HG03097 (cell line): Measurements from ENCODE around the gene PPP2R2B.
"Not testable (repeated sequence)": the region's sequence is repeated elsewhere in the genome, so short reads cannot be mapped to it uniquely, and the experiment has no call there.

ENCODE experiments used
- ATAC-seq: cut with Tn5 transposase; IDR thresholded peaks from one replicate; pipeline ENCODE4 v1.9.1; 2021; ENCODE audit not compliant: unreplicated experiment, low FRiP score

Gene PPP2R2B

DNA sequence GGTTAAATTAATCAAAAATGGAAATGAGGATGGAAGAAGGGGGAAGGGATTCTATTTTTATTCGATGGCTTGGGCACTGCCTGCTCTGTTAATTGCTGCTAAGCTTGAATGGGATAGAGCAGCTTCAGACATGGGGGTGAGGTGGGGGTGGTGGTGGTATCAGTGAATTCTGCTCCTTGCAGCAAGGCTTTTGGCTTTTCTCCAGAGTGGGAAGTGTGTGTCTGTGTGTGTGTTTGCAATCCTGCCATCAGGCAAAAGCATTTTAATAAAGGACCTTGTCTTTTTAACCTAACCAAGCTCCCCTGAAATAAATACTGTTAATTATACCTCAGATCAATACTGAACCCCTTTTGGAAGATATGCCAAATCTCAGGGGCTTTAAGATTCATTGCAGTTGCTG lies 251.6 kb downstream of the PPP2R2B start:
- no peak for ATAC-seq

DNA sequence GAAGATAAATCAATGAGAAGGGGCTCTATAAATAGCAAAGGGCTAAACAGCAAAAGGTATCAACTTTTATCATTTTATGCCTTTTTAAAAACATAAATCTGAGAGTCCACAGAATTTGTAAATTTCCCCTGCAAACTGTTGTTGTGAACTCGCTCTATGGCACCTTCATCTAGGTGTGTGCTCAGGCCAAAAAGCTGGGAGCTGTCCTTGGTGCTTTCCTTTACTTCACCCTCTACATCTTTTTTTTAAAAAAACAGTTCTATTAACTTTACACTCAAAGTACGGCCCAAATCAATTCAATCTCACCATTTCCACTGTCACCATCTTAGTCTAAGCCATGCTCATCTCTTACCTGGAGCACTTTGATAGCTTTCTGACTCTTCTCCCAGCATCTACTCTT lies 254.4 kb downstream of the PPP2R2B start:
- no peak for ATAC-seq

DNA sequence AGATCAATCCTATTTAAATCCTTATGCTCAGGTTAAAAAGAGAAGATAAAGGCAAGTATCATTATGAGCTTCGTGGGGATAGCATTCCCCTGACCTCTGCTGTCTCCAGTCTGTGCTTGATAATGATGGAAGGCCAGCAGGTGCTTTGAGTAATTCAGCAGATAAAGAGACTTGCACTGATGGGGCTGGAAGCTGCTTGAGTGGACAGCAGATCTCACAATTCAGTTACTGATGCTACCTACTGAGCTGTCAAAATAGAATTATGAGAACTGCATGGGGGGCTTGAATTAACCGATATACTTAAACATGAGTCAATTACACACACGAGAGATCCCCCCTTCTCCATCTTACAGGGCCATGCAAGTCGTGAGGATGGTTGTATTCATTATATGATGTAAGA lies 254.9 kb downstream of the PPP2R2B start:
- no peak for ATAC-seq

DNA sequence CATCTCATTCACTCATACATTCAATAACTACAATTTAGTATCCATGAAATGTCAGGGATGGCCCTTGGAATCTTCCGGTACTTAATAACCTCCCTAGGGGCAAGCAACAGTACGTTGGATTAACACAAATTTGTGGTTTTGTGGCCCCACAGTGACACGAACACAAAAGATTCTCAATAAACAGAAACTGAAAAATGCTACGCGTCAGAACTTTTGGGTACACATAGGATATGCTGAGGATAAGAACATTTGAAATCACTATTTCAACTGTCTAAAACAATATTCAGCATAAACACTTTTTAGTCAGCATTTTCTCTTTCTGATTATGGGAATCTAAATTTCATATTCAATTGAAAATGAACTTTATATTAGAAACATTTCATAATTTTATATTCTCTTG lies 255.5 kb downstream of the PPP2R2B start:
- no peak for ATAC-seq

DNA sequence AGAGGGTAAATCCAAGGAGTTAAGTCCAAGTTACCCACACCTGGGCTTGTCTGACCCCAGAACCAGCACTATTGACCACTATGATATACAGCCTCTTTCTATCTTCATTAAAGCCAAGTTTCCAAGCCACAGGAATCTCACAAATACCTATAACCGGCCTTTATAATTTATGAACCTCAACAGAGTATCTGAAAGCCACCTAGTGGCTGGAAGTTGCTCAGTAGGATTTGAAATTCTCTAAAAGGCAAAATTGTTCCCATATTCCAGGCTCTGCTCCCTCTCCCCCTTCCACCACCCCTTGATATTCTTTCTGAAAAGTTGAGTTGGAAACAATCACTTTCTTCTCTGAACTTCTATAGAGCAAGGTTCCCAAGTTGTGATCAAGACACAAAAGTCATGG lies 256.2 kb downstream of the PPP2R2B start:
- ATAC-seq, result no peak

DNA sequence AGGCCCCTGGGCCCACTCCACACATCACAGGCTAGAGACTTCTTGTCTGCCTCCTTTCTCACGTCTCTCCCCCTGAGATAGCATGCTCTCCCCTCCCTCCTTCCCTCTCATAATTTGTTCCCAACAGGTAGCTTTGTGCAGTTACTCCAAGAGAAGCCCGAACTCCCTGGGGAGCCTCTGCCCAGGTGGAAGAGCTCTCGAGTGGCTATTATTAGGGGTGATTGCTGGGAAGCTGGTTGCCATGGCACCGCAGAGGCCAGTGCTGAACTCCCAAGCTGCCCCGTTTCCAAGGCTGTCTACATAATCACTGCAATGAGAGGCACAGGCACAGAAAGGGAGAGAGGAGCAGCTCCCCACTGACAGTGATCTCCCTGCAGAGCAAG lies 257.9 kb downstream of the PPP2R2B start:
- no peak for ATAC-seq

DNA sequence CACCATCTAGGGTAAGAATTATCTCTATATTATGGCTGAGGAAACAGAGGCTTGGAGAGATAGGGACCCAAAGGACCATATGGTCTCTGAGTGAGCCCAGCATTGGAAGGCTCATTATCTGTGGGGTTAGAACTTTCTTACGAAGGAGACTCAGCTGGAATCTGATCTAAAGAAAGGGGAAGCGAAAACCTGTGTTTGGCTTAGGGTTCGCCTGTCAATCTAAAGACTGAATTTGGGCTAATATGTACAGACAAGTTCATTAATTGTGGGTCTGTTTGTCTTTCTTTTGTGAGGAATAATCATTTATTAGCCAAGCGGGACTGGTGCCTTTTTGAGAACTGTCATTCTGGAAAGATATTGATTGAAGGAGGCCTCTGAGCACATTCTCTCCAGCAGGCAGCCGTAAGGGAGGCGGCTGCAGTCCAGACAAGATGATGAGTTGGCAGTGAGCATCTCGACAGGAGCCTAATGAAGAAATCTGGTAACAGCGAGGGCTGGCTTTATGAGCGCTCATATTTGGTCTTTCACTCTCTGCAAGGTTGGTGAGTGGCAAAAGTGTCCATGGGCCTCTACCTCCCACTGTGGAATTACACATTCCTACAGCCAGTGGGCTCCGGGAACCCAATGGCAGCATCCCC lies 258.4 kb downstream of the PPP2R2B start:
- ATAC-seq, result no peak

DNA sequence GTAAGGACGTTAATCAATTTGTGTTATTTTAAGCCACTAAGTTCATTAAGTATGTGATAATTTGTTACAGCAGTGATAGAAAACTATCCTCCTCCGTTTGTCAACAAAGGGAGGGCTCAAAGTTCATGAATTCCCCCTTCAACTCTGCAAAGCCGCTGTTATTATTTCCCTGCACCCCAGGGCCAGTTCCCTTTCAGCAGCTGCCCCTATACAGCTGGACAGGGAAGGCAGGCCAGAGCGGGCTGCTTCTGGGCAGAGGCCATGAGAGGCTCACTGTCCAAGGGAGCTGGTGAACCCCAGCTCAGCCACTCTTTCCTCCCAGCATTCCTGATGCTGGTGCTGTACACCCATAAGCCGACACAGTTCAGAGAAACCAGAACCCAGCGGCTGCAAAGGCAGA lies 260.1 kb downstream of the PPP2R2B start:
- ATAC-seq, result no peak

DNA sequence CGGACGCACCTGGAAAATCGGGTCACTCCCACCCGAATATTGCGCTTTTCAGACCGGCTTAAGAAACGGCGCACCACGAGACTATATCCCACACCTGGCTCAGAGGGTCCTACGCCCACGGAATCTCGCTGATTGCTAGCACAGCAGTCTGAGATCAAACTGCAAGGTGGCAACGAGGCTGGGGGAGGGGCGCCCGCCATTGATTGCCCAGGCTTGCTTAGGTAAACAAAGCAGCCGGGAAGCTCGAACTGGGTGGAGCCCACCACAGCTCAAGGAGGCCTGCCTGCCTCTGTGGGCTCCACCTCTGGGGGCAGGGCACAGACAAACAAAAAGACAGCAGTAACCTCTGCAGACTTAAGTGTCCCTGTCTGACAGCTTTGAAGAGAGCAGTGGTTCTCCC lies 268.8 kb downstream of the PPP2R2B start:
- not testable (repeated sequence) for ATAC-seq

DNA sequence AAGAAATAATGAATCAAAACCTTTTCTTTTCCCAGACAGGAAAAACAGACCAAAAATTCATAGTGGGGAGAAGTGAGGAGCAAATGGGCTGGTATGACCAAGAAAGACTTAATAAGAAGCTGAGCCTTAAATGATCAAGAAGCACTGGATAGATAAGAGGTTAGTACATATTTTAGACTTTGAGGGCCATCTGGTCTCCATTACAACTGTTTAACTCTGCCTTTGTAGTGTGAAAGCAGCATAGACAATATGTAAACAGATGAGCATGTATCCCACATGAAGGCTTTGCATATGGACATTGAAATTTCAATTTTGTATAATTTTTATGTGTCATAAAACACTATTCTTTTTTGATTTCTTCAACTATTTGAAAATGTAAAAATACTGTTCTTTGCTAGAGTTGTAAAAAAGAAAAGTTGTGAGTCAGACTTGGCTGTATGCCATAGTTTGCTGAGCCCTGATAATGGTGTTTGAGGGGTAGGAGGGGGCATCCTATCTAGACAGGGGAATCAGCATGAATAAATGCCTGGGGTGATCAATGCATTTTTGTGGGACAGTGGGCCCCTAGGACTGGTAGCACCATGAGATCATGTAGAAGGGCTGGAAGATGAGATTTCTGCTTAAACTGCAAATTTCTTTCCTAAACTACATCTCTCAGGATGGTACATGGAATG lies 270.8 kb downstream of the PPP2R2B start:
- ATAC-seq, result no peak

DNA sequence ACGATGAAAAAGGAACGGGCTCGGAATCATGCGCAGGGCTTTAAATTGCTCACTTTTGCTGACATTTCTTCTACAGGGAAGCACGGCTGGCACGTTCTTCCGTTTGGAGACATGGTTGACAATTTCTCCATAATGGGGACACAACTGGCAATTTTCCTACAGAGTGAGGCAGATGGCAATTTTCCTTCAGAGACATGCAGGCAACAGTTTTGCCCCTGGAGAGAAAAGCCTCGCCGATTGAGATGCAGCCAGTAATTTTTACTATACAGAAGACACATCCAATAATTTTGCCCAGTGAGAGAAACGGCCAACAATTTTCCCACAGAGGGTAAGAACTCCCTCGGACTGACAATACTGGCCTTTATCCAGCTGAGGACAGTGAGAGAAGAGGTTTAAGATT lies 271.7 kb downstream of the PPP2R2B start:
- no peak for ATAC-seq

DNA sequence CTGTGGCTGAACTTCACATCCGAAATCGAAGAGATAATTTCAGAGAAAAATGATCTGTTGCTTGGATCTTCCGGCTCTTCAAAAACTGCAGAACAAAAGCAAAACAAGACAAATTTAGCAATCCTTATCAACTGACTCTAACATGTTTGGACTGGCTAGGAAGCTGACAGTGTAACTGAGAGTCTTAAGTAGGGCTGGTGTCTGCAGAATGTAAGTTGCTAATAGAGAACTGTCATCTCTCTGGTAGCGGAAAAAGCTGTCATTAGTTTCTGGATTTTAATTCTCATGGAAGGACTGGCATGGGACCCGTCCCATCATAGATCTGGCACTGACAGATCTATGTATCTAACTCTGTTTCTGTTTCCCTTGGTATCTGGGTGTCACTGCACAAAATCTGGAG lies 278.2 kb downstream of the PPP2R2B start:
- ATAC-seq, result no peak

DNA sequence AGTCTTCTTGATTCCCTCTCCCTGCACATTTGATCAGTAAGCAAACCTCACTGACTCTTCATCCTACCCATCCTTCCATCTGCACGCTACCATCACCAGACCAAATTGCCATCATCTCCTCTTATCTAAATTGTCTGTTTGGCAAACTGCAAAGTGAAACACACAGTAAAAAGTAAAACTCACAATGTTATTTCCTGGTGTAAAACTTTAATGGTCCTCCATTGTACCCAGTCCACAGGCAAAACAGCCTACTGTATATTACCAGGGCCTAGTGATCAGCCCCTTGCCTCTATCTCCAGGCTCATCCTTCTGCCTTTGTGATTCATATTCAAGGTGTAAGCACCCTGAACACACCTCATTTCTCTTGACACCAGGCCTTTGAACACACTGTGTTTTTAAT lies 279.3 kb downstream of the PPP2R2B start:
- ATAC-seq, result no peak

DNA sequence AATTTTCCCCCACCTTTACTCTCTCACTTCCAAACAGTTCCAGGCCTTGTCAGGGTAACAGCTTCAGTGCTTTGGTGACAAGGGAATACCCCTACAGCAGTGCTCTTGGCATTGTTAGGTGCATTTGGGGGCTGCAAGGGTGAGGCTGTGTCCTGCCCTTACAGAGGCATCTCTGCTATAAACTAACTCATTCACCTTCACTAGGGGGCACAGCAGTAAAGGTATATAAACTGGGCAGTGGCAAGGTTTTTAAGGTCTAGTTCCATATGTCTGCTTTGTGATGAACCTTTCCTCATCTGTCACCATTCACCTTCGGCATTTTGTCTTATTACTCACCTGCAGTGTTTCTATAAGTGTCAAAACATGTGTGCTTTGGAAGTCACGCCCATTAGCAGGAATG lies 283.5 kb downstream of the PPP2R2B start:
- ATAC-seq, result no peak

DNA sequence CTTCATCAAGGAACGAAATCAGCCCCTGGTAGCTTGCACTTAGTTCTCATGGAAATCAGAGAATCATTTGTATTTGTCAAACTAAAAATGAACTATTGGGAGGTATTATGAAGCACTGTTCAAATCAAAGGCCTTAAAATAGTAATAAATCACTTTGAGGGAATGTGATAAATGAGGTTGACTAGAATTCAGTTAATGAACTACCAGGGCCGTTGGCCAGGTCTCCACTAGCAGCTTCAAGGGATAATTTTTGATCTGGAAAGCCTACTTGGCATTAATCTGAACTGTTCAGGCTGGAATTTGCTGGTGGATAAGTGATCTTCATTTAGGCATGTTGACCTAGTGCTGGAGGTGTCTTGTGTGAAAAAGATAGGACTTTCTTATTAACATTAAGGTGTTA lies 286.2 kb downstream of the PPP2R2B start:
- ATAC-seq, result no peak

DNA sequence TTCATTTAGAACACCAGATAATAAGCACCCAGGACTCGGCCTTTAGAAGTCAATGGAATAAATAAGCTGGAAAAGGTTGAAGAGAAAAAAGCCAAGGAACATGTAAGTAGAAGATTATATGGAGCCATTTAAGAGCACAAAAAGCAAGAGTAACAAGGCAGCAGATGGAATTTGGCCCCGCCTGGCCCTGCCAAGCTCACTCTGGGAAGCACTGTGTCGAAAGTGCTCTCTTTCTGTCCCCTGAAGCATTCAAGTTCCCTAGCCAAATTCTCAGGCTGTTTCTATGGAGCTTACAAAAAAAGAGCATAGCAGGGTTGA lies 289.6 kb downstream of the PPP2R2B start:
- no peak for ATAC-seq

DNA sequence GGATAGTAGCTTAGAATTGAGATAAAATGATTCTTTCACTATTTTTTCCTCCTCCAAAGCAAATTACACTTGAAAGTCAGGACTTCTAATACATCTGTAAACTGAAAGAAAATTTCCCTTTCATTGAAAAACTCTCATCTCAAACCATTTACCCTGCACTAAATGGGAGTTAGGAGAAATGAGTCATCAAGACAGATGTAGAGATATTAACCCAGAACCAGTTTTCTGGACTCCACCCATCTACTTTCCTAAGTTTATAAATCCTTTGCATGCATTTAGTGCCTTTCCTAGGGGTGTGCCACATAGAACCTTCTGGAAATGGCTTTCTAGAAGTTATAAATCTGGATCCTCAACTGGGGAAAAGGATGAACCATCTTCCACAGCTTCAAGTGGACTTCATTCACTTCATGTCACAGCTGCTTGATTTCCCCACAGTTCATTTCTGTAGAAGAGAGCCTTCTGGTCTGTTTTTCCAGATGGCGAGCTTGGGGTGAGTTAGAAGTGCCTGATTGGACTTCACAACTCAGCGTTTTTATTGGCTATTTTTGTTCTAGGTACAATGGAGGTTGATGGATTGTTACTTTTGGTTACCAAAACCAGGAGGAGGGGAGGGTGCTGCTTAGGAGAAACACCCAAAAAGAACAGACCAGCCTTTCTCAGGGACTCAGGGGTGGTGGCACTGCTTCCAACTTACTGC lies 290.1 kb downstream of the PPP2R2B start:
- ATAC-seq, result no peak

DNA sequence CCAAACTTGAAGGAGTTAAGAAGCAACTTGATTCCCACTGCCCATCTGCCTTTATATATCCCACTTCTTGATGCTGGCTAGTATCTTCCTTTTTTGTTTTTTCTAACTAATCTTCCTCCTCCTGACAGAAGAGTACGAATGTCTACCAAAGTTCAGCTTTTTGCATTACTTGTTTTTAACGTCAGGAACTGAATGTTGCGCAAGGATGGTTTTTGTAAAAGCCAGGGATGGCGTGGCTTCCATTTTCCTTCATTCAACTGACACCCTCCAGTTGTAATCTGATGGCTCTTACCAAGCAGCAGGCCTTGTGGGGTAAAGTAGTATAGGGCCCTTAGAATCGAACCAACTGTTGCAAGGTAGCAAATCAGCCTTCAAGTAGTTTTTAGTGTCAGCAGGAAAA lies 291.8 kb downstream of the PPP2R2B start:
- no peak for ATAC-seq

DNA sequence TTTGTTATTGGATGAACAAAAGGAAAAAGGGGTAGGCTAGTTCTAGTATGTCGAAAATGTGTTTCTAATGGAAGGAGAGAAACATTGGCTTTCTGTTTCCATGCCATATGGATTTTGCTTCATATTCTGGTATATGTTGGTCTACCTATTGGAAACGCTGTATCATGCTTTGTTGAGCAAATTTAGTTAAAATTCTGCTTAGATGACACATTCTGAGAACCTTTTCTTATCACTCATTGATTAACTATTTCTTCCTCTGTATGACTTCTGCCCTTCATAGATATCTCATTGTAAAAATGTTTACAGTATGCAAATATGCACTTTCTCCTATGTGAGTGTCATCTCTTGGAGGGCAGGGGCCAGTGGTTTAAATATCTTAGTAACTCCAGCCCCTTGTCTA lies 293.8 kb downstream of the PPP2R2B start:
- no peak for ATAC-seq

DNA sequence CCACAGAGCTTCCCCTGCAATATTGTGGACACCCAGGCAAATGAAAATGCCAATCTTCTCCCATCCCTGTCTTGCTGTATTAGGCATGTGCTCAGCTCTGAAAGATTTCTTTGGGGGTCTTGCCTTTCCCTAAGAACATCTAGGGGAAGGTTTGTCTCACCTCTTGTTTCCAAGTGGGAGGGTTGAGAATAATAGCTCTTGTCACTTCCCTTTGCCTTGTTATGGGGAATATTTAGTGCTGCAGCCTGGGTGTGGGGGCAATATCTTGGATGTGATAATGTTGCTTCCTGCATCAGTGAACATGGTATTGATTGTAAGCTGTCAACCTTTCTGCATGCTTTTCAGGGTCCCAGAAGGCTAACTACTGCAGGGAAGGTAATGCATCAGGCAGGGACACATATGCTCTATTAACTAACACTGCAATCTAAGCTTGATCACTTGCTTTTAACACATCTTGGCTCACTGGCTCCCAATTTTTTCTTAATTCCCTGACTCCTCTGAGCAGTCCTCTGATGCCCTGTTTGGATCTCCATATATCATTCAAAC lies 296.4 kb downstream of the PPP2R2B start:
- no peak for ATAC-seq

DNA sequence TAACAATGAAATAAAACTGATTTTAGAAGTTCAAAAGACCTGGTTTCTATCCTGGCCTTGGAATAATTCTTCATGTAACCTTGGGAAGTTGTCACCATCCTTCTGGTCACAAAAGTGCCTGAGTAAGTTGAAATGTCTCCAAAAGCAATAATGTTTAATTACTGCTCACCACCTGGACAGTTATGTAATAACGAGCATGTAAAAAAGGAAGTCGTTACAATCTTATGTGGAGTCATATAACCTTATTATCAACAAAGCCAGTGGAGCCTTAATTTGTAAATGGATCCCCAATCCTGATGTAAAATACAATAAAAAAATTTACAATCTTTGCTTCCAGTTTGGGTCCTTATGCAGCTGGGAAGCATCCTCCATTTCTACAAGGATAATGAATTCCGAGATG lies 298.3 kb downstream of the PPP2R2B start:
- no peak for ATAC-seq

DNA sequence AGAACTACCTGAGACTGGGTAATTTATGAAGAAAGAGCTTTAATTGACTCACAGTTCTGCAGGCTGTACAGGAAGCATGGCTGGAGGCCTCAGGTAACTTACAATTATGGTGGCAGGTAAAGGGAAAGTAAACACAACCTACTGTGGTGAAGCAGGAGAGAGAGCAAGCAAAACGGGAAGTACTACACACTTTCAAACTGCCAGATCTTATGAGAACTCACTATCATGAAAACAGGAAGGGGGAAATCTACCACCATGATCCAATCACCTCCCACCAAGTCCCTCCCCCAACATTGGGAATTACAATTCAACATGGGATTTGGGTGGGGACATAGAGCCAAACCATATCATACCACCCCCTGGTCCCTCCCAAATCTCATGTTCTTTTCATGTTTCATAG lies 303.8 kb downstream of the PPP2R2B start:
- no peak for ATAC-seq
